ENCODE data around the gene GKN2. TPM values are rescaled to one million over a fixed set of nuclear protein-coding genes. Genes with fewer than 3 reads are reported as not detected.

The GKN2 gene
- total and polyA plus RNA-seq, 2 of the 13 experiments (the other 11 are each of a cell fraction or from before 2014, with no cell fraction given) = not detected

DNA sequence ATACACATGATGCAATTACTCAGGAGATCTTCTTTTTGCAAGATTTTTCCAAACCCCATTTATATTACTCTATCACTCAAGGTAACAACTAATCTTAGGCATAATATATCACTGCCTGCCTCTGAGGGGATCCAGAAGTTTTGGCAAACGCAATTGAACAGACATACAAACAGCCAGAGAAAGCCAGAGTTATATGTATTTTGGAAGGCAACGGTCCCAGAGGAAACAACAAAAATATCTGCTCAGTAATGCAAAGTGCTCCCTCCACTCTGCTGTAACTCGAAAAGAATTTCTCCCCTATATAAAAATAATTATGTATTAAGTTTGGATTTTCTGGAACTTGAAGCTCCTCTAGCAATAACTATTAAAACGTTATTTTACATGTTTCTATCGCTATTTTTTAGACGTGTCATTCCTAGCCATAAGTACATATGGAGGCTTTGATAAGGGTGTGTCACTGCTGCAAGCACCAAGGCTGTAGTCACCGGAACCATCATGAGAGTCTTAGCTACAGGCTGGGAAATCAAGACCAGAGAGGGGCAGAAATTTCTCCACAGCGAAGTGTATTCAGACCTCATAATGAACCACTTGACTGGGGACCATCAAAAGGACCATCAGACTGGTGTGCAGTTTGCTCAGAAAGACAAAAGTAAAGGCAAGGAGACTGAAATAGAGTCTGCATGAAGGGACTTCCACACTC lies 18.0 kb upstream of the GKN2 start:
- FAIRE-seq (no peak), ATAC-seq (no peak), DNase-seq (ENCODE audit: low spot score) (no peak)
- TF ChIP-seq, protein P1, sequence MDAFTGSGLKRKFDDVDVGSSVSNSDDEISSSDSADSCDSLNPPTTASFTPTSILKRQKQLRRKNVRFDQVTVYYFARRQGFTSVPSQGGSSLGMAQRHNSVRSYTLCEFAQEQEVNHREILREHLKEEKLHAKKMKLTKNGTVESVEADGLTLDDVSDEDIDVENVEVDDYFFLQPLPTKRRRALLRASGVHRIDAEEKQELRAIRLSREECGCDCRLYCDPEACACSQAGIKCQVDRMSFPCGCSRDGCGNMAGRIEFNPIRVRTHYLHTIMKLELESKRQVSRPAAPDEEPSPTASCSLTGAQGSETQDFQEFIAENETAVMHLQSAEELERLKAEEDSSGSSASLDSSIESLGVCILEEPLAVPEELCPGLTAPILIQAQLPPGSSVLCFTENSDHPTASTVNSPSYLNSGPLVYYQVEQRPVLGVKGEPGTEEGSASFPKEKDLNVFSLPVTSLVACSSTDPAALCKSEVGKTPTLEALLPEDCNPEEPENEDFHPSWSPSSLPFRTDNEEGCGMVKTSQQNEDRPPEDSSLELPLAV (CRISPR knock-in tag; conservative IDR thresholded peaks at IDR 0.05; ENCODE audit: low read depth) = no peak
- TF ChIP-seq ZNF605 (CRISPR knock-in tag; IDR thresholded peaks at IDR 0.05) (no peak), AKAP8 (CRISPR knock-in tag; IDR thresholded peaks at IDR 0.05) (no peak), ZFP62 (CRISPR knock-in tag; IDR thresholded peaks at IDR 0.05) (no peak), SRSF1 (optimal IDR thresholded peaks at IDR 0.05; ENCODE audit: low read depth, low read length) (no peak), ZNF704 (CRISPR knock-in tag; IDR thresholded peaks at IDR 0.05; ENCODE audit: borderline replicate concordance) (no peak), ELF3 (CRISPR knock-in tag; IDR thresholded peaks at IDR 0.05) (no peak), ZNF432 (CRISPR knock-in tag; IDR thresholded peaks at IDR 0.05; ENCODE audit: borderline replicate concordance) (no peak), LCORL (IDR thresholded peaks at IDR 0.05) (no peak), LCORL (CRISPR knock-in tag; IDR thresholded peaks at IDR 0.05) (no peak), ZNF12 (CRISPR knock-in tag; IDR thresholded peaks at IDR 0.05) (no peak)
- TF ChIP-seq, protein P2, sequence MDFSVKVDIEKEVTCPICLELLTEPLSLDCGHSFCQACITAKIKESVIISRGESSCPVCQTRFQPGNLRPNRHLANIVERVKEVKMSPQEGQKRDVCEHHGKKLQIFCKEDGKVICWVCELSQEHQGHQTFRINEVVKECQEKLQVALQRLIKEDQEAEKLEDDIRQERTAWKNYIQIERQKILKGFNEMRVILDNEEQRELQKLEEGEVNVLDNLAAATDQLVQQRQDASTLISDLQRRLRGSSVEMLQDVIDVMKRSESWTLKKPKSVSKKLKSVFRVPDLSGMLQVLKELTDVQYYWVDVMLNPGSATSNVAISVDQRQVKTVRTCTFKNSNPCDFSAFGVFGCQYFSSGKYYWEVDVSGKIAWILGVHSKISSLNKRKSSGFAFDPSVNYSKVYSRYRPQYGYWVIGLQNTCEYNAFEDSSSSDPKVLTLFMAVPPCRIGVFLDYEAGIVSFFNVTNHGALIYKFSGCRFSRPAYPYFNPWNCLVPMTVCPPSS (IDR thresholded peaks at IDR 0.05) = no peak
- no peak overlapping the region for H3K4me3 ChIP-seq (replicated peaks in 1 of 3; ENCODE audit: insufficient read depth in 1 of 3, low read depth in 2 of 3, low read length in 3 of 3)
- no peak overlapping the region for H3K4me2 ChIP-seq (ENCODE audit: low read depth, low read length)
- H3K27ac ChIP-seq (ENCODE audit: extremely low read length, insufficient read depth, low read length) = no peak overlapping the region
- ChIA-PET POLR2A (no interaction called here), CTCF (ENCODE audit: low intra/inter-chr PET ratio, low total read pairs) (no interaction called here)
- H4K20me1 ChIP-seq (ENCODE audit: insufficient read depth, low read length) = no peaks in the 10 kb centered on the region
- WGBS (ENCODE audit: low lambda C conversion rate) = 14% methylated on average over 8 of the region's 8 CpGs
- in situ Hi-C loops (cut with HindIII; ENCODE audit: extremely low pct_ligation_motif_present, low pct_unique_long_range_greater_than_20kb) = no loop called here
- intact Hi-C loops (cut with micrococcal nuclease; ENCODE audit: unreplicated experiment) = no loop called here
- no TSS peak for BruUV-seq (replicated peaks)
- no peaks in the 10 kb centered on the region for H3K4me1 ChIP-seq (ENCODE audit: insufficient read depth, low read length)
- H2AFZ ChIP-seq (ENCODE audit: low read length) = no peak overlapping the region
- H3K9me3 ChIP-seq (ENCODE audit: low read length) = no peaks in the 10 kb centered on the region
- no peaks in the 10 kb centered on the region for H3K36me3 ChIP-seq (replicated peaks in 1 of 2; ENCODE audit: control insufficient read depth in 1 of 2, insufficient read depth in 2 of 2, low read length in 2 of 2)
- no peaks in the 10 kb centered on the region for H3K79me2 ChIP-seq (ENCODE audit: insufficient read depth, low read length)
- no peak overlapping the region for H3K9ac ChIP-seq (ENCODE audit: insufficient read depth, low read depth, low read length)
- H3K27me3 ChIP-seq (ENCODE audit: control insufficient read depth in 1 of 2, insufficient read depth in 2 of 2, low read length in 2 of 2) = peaks cover 0 to 45% of the 10 kb centered on the region in 2 experiments; a peak in 4 of 5 replicates
